Stimulated activated CD4-positive, alpha-beta T cell treated with anti-CD3 and anti-CD28 coated beads, Interleukin-1b, Interleukin-23, amount 100 ng/mL, for 1 hour (primary cell): ENCODE results near the gene PTPRO.

Experiments
- DNase-seq, 2 donors: peaks; one replicate each; pipeline ENCODE4 v3.0.0-alpha.2; 2020; ENCODE audit warnings: low read depth in 2 of 2

Gene PTPRO

GRCh38 chr12:15322164-15323061 is at the start of gene PTPRO:
Gene PTPRO (plus strand): TSS chr12:15322508.
- no peak for DNase-seq

GRCh38 chr12:15273896-15274295 is 48.4 kb upstream of the PTPRO start:
- no peak for DNase-seq

- DNase-seq: no peak
Observed at GRCh38 chr12:15274561-15274967, 47.7 kb upstream of the PTPRO start.

- DNase-seq: no peak
Observed at GRCh38 chr12:15276088-15276698, 46.1 kb upstream of the PTPRO start.

GRCh38 chr12:15278816-15279658 is 43.3 kb upstream of the PTPRO start:
- DNase-seq: no peak

GRCh38 chr12:15280930-15281329 is 41.4 kb upstream of the PTPRO start:
- DNase-seq: no peak

GRCh38 chr12:15289192-15289591 is 33.1 kb upstream of the PTPRO start:
- DNase-seq: no peak

- DNase-seq: no peak
Observed at GRCh38 chr12:15293731-15294130, 28.6 kb upstream of the PTPRO start.

GRCh38 chr12:15299947-15300346 is 22.4 kb upstream of the PTPRO start:
- no peak for DNase-seq

- DNase-seq: no peak
Observed at GRCh38 chr12:15304296-15304695, 18.0 kb upstream of the PTPRO start.

- no peak for DNase-seq
Observed at GRCh38 chr12:15306605-15307004, 15.7 kb upstream of the PTPRO start.

- DNase-seq: no peak
Observed at GRCh38 chr12:15307079-15307478, 15.2 kb upstream of the PTPRO start.

GRCh38 chr12:15318841-15319240 is 3.5 kb upstream of the PTPRO start:
- DNase-seq: no peak

GRCh38 chr12:15320881-15321280 is 1.4 kb upstream of the PTPRO start:
- DNase-seq: no peak

GRCh38 chr12:15323480-15323879 is 1.2 kb downstream of the PTPRO start:
- DNase-seq: no peak

- no peak for DNase-seq
Observed at GRCh38 chr12:15329891-15330290, 7.6 kb downstream of the PTPRO start.

- no peak for DNase-seq
Observed at GRCh38 chr12:15334225-15334624, 11.9 kb downstream of the PTPRO start.

- no peak for DNase-seq
Observed at GRCh38 chr12:15335959-15336358, 13.7 kb downstream of the PTPRO start.

- DNase-seq: no peak
Observed at GRCh38 chr12:15336768-15337553, 14.7 kb downstream of the PTPRO start.

- no peak for DNase-seq
Observed at GRCh38 chr12:15341371-15341770, 19.1 kb downstream of the PTPRO start.

GRCh38 chr12:15344561-15344960 is 22.3 kb downstream of the PTPRO start:
- DNase-seq: no peak

- DNase-seq: no peak
Observed at GRCh38 chr12:15346488-15346887, 24.2 kb downstream of the PTPRO start.
